WI38 (cell line): ENCODE measurements around the gene HPS1.

Experiments used
- H3K4me3 ChIP-seq: 2 replicates; pipeline ENCODE4 v1.5.1; 2011; ENCODE audit warnings: low read depth, mild to moderate bottlenecking, control low read depth, low read length
- CTCF ChIP-seq: IDR thresholded peaks from 2 replicates; pipeline ENCODE4 v1.5.1; 2012; ENCODE audit warnings: low read depth, mild to moderate bottlenecking, control low read depth, low read length

HPS1 gene

GRCh38 chr10:98403812-98404504 is 42.8 kb downstream of the HPS1 start:
- peak overlapping the region; percentile 34 for H3K4me3 ChIP-seq
- no peak for TF ChIP-seq CTCF

- H3K4me3 ChIP-seq: no peak overlapping the region
Measured at GRCh38 chr10:98402931-98403718, 43.6 kb downstream of the HPS1 start.

GRCh38 chr10:98402478-98402877 is 44.3 kb downstream of the HPS1 start:
- TF ChIP-seq CTCF: no peak
- no peak overlapping the region for H3K4me3 ChIP-seq

More at GRCh38 chr10:98402931-98403718, 43.6 kb downstream of the HPS1 start:
- TF ChIP-seq CTCF: no peak

GRCh38 chr10:98400482-98400881 is 46.3 kb downstream of the HPS1 start:
- no peak overlapping the region for H3K4me3 ChIP-seq
- no peak for TF ChIP-seq CTCF

- H3K4me3 ChIP-seq: no peak overlapping the region
- no peak for TF ChIP-seq CTCF
Measured at GRCh38 chr10:98399784-98400183, 47.0 kb downstream of the HPS1 start.

- TF ChIP-seq CTCF: no peak
- H3K4me3 ChIP-seq: no peak overlapping the region
Measured at GRCh38 chr10:98397089-98397600, 49.6 kb downstream of the HPS1 start.
